ENCODE results near the gene AMTN. TPM values are rescaled to one million over a fixed set of nuclear protein-coding genes. Genes with fewer than 3 reads are reported as not detected.

AMTN gene
- polyA plus RNA-seq, 1 donor from 2014 or later, result not detected

GRCh38 chr4:70511365-70511764 lies 7.0 kb upstream of the AMTN start:
- no peak overlapping the region for H3K4me2 ChIP-seq (ENCODE audit: low read length)
- H3K27me3 ChIP-seq (ENCODE audit: insufficient read depth, low read depth, low read length), result no peaks in the 10 kb centered on the region
- H4K20me1 ChIP-seq (ENCODE audit: insufficient read depth), result no peaks in the 10 kb centered on the region
- H2AFZ ChIP-seq (ENCODE audit: low read depth, low read length), result no peak overlapping the region
- no peaks in the 10 kb centered on the region for H3K79me2 ChIP-seq (replicated peaks; ENCODE audit: insufficient read depth, low read length)
- no peaks in the 10 kb centered on the region for H3F3A ChIP-seq (ENCODE audit: insufficient read depth, low read length, poor library complexity, severe bottlenecking)
- no peak overlapping the region for H3K9ac ChIP-seq (ENCODE audit: low read length)
- H3K4me3 ChIP-seq (ENCODE audit: low read length), result no peak overlapping the region
- no peak overlapping the region for H3K27ac ChIP-seq (ENCODE audit: low read length)
- H3K9me3 ChIP-seq (ENCODE audit: low read length), result no peaks in the 10 kb centered on the region
- H3K36me3 ChIP-seq (ENCODE audit: insufficient read depth, low read length), result no peaks in the 10 kb centered on the region
- no peaks in the 10 kb centered on the region for H3K9me2 ChIP-seq (ENCODE audit: insufficient read depth, low read length)
- TF ChIP-seq SMC3 (conservative IDR thresholded peaks at IDR 0.05; ENCODE audit: poor library complexity), result no peak
- TF ChIP-seq REST (IDR thresholded peaks at IDR 0.05; ENCODE audit: borderline replicate concordance), result no peak
- TF ChIP-seq MXI1 (conservative IDR thresholded peaks at IDR 0.05; ENCODE audit: poor library complexity, severe bottlenecking), result no peak
- TF ChIP-seq EZH2 (IDR thresholded peaks at IDR 0.05; ENCODE audit: borderline replicate concordance, insufficient read depth, low read length, poor library complexity, severe bottlenecking), result no peak
- TF ChIP-seq CTCF (IDR thresholded peaks at IDR 0.05; ENCODE audit: poor library complexity, severe bottlenecking), result no peak
- TF ChIP-seq RAD21 (conservative IDR thresholded peaks at IDR 0.05), result no peak
- no peak for TF ChIP-seq EP300 (conservative IDR thresholded peaks at IDR 0.05; ENCODE audit: poor library complexity, severe bottlenecking)
- TF ChIP-seq POLR2AphosphoS5 (IDR thresholded peaks at IDR 0.05), result no peak
- TF ChIP-seq TAF1 (IDR thresholded peaks at IDR 0.05; ENCODE audit: low read depth), result no peak

GRCh38 chr4:70515367-70516250 lies 2.8 kb upstream of the AMTN start:
- Histone ChIP-seq H3K36me3 (ENCODE audit: insufficient read depth, low read length) (no peaks in the 10 kb centered on the region), H3K9me2 (ENCODE audit: insufficient read depth, low read length) (no peaks in the 10 kb centered on the region), H3K9me3 (ENCODE audit: low read length) (no peaks in the 10 kb centered on the region), H3K4me3 (ENCODE audit: low read length) (no peak overlapping the region), H3K9ac (ENCODE audit: low read length) (no peak overlapping the region), H3K4me2 (ENCODE audit: low read length) (no peak overlapping the region), H3K27ac (ENCODE audit: low read length) (no peak overlapping the region), H2AFZ (ENCODE audit: low read depth, low read length) (no peak overlapping the region), H3K27me3 (ENCODE audit: insufficient read depth, low read depth, low read length) (no peaks in the 10 kb centered on the region), H3K79me2 (replicated peaks; ENCODE audit: insufficient read depth, low read length) (no peaks in the 10 kb centered on the region), H4K20me1 (ENCODE audit: insufficient read depth) (no peaks in the 10 kb centered on the region), H3F3A (ENCODE audit: insufficient read depth, low read length, poor library complexity, severe bottlenecking) (no peaks in the 10 kb centered on the region)
- TF ChIP-seq RAD21 (conservative IDR thresholded peaks at IDR 0.05), result no peak
- TF ChIP-seq CTCF (IDR thresholded peaks at IDR 0.05; ENCODE audit: poor library complexity, severe bottlenecking), result no peak
- TF ChIP-seq EZH2 (IDR thresholded peaks at IDR 0.05; ENCODE audit: borderline replicate concordance, insufficient read depth, low read length, poor library complexity, severe bottlenecking), result no peak
- TF ChIP-seq EP300 (conservative IDR thresholded peaks at IDR 0.05; ENCODE audit: poor library complexity, severe bottlenecking), result no peak
- TF ChIP-seq SMC3 (conservative IDR thresholded peaks at IDR 0.05; ENCODE audit: poor library complexity), result no peak
- TF ChIP-seq TAF1 (IDR thresholded peaks at IDR 0.05; ENCODE audit: low read depth), result no peak
